Measurements from ENCODE around the gene PRR9.

PRR9 gene

DNA sequence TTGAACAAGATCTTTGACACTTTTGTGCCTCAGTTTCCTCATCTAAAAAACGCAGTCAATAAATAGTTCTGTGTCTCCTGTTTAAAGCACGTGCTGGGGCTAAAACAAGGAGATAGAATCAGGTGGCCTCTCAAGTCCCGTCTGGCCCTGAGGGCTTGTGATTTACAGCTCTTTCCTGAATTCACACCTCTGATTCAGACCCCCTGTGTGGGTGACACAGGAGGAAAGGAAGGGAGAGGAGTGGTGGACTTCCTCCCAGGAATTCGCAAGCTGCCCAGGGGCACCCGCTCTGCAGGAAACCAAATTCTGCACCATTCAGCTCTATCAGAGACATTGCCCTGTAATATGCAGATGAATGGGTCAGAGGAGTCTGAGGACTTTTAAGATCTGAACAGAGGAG lies 5.2 kb upstream of the PRR9 start:
- H3K27ac ChIP-seq (ENCODE audit: extremely low read depth, low read depth, low read length) = no peak overlapping the region
- H3K4me3 ChIP-seq (ENCODE audit: low read depth, low read length) = no peak overlapping the region
- CTCF ChIA-PET = interaction anchor here (0.9 to 1.9 kb wide), 2 partner anchors 10 to 18 kb away, joined by 3 to 6 read pairs; no protein-coding TSS in a partner anchor
- H3K4me1 ChIP-seq (ENCODE audit: control insufficient read depth, insufficient read depth, low read length) = no peaks in the 10 kb centered on the region
- H3K36me3 ChIP-seq (ENCODE audit: control insufficient read depth in 2 of 2, insufficient read depth in 1 of 2, low read length in 2 of 2) = no peaks in the 10 kb centered on the region
- no peaks in the 10 kb centered on the region for H3K9me3 ChIP-seq (ENCODE audit: control insufficient read depth, insufficient read depth, low read depth, low read length)
- POLR2A ChIA-PET = no interaction called here
- TF ChIP-seq BCL11A (tag by site-specific recombination; IDR thresholded peaks at IDR 0.05; ENCODE audit: low read depth) (no peak), ZNF426 (tag by site-specific recombination; IDR thresholded peaks at IDR 0.05) (no peak), ZNF404 (tag by site-specific recombination; IDR thresholded peaks at IDR 0.05) (no peak), ZNF169 (tag by site-specific recombination; IDR thresholded peaks at IDR 0.05) (no peak), GFI1B (tag by site-specific recombination; IDR thresholded peaks at IDR 0.05) (no peak), ZNF266 (tag by site-specific recombination; IDR thresholded peaks at IDR 0.05; ENCODE audit: low read depth) (no peak), ZNF785 (tag by site-specific recombination; IDR thresholded peaks at IDR 0.05) (no peak), ZNF239 (tag by site-specific recombination; IDR thresholded peaks at IDR 0.05) (no peak), ZNF16 (tag by site-specific recombination; IDR thresholded peaks at IDR 0.05; ENCODE audit: low read depth) (no peak), ZNF211 (tag by site-specific recombination; IDR thresholded peaks at IDR 0.05; ENCODE audit: low read depth) (no peak), ZNF76 (tag by site-specific recombination; IDR thresholded peaks at IDR 0.05; ENCODE audit: borderline replicate concordance, low read depth) (no peak), SETDB1 (IDR thresholded peaks at IDR 0.05; ENCODE audit: insufficient read length, low read length) (no peak), ZNF670 (tag by site-specific recombination; IDR thresholded peaks at IDR 0.05; ENCODE audit: low read depth) (no peak), YY2 (tag by site-specific recombination; IDR thresholded peaks at IDR 0.05) (no peak), ZNF174 (tag by site-specific recombination; IDR thresholded peaks at IDR 0.05) (no peak), REPIN1 (tag by site-specific recombination; IDR thresholded peaks at IDR 0.05; ENCODE audit: low read depth) (no peak)
- TF ChIP-seq, protein P1, sequence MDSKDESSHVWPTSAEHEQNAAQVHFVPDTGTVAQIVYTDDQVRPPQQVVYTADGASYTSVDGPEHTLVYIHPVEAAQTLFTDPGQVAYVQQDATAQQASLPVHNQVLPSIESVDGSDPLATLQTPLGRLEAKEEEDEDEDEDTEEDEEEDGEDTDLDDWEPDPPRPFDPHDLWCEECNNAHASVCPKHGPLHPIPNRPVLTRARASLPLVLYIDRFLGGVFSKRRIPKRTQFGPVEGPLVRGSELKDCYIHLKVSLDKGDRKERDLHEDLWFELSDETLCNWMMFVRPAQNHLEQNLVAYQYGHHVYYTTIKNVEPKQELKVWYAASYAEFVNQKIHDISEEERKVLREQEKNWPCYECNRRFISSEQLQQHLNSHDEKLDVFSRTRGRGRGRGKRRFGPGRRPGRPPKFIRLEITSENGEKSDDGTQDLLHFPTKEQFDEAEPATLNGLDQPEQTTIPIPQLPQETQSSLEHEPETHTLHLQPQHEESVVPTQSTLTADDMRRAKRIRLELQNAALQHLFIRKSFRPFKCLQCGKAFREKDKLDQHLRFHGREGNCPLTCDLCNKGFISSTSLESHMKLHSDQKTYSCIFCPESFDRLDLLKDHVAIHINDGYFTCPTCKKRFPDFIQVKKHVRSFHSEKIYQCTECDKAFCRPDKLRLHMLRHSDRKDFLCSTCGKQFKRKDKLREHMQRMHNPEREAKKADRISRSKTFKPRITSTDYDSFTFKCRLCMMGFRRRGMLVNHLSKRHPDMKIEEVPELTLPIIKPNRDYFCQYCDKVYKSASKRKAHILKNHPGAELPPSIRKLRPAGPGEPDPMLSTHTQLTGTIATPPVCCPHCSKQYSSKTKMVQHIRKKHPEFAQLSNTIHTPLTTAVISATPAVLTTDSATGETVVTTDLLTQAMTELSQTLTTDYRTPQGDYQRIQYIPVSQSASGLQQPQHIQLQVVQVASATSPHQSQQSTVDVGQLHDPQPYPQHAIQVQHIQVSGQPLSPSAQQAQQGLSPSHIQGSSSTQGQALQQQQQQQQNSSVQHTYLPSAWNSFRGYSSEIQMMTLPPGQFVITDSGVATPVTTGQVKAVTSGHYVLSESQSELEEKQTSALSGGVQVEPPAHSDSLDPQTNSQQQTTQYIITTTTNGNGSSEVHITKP (tag by site-specific recombination; IDR thresholded peaks at IDR 0.05) = no peak
- TF ChIP-seq, protein P2, sequence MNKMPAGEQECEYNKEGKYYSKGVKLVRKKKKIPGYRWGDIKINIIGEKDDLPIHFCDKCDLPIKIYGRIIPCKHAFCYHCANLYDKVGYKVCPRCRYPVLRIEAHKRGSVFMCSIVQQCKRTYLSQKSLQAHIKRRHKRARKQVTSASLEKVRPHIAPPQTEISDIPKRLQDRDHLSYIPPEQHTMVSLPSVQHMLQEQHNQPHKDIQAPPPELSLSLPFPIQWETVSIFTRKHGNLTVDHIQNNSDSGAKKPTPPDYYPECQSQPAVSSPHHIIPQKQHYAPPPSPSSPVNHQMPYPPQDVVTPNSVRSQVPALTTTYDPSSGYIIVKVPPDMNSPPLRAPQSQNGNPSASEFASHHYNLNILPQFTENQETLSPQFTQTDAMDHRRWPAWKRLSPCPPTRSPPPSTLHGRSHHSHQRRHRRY (tag by site-specific recombination; IDR thresholded peaks at IDR 0.05) = no peak
- TF ChIP-seq, protein P3, sequence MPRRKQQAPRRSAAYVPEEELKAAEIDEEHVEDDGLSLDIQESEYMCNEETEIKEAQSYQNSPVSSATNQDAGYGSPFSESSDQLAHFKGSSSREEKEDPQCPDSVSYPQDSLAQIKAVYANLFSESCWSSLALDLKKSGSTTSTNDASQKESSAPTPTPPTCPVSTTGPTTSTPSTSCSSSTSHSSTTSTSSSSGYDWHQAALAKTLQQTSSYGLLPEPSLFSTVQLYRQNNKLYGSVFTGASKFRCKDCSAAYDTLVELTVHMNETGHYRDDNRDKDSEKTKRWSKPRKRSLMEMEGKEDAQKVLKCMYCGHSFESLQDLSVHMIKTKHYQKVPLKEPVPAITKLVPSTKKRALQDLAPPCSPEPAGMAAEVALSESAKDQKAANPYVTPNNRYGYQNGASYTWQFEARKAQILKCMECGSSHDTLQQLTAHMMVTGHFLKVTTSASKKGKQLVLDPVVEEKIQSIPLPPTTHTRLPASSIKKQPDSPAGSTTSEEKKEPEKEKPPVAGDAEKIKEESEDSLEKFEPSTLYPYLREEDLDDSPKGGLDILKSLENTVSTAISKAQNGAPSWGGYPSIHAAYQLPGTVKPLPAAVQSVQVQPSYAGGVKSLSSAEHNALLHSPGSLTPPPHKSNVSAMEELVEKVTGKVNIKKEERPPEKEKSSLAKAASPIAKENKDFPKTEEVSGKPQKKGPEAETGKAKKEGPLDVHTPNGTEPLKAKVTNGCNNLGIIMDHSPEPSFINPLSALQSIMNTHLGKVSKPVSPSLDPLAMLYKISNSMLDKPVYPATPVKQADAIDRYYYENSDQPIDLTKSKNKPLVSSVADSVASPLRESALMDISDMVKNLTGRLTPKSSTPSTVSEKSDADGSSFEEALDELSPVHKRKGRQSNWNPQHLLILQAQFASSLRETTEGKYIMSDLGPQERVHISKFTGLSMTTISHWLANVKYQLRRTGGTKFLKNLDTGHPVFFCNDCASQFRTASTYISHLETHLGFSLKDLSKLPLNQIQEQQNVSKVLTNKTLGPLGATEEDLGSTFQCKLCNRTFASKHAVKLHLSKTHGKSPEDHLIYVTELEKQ (tag by site-specific recombination; IDR thresholded peaks at IDR 0.05; ENCODE audit: borderline replicate concordance) = no peak
- TF ChIP-seq, protein P4, sequence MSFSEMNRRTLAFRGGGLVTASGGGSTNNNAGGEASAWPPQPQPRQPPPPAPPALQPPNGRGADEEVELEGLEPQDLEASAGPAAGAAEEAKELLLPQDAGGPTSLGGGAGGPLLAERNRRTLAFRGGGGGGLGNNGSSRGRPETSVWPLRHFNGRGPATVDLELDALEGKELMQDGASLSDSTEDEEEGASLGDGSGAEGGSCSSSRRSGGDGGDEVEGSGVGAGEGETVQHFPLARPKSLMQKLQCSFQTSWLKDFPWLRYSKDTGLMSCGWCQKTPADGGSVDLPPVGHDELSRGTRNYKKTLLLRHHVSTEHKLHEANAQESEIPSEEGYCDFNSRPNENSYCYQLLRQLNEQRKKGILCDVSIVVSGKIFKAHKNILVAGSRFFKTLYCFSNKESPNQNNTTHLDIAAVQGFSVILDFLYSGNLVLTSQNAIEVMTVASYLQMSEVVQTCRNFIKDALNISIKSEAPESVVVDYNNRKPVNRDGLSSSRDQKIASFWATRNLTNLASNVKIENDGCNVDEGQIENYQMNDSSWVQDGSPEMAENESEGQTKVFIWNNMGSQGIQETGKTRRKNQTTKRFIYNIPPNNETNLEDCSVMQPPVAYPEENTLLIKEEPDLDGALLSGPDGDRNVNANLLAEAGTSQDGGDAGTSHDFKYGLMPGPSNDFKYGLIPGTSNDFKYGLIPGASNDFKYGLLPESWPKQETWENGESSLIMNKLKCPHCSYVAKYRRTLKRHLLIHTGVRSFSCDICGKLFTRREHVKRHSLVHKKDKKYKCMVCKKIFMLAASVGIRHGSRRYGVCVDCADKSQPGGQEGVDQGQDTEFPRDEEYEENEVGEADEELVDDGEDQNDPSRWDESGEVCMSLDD (tag by site-specific recombination; IDR thresholded peaks at IDR 0.05) = no peak

All from HEK293 (cell line).